HepG2 (cell line): Measurements from ENCODE around the gene PRSS21. TPM values are rescaled to one million over a fixed set of nuclear protein-coding genes. Genes with fewer than 3 reads are reported as not detected.
A peak's percentile ranks its signal among the peaks of the same experiment; 100 is the strongest.

Experiments used
- DNMT3B ChIP-seq: conservative IDR thresholded peaks from 2 replicates; pipeline ENCODE4 v1.6.1; 2016; ENCODE audit warnings: missing biosample characterization, control low read depth
- GTF3A ChIP-seq: sonication (generic); formaldehyde crosslinking; conservative IDR thresholded peaks from 2 replicates; pipeline ENCODE4 v1.4.0; 2020; ENCODE audit warnings: mild to moderate bottlenecking, missing genetic modification reagents
- KDM2A ChIP-seq: sonication (generic); formaldehyde crosslinking; IDR thresholded peaks from 2 replicates; pipeline ENCODE4 v1.4.0; 2020; ENCODE audit warnings: low read depth, missing genetic modification reagents, borderline replicate concordance
- KLF11 ChIP-seq: IDR thresholded peaks from 2 replicates; pipeline ENCODE4 v1.6.1; 2016; ENCODE audit warnings: missing compliant biosample characterization
- MTA1 ChIP-seq: sonication (generic); formaldehyde crosslinking; IDR thresholded peaks from 2 replicates; pipeline ENCODE4 v1.4.0; 2020; ENCODE audit warnings: missing genetic modification reagents, mild to moderate bottlenecking, borderline replicate concordance
- MTF1 ChIP-seq: sonication (generic); formaldehyde crosslinking; IDR thresholded peaks from 2 replicates; pipeline ENCODE4 v1.5.0; 2020; ENCODE audit warnings: missing genetic modification reagents
- NFIB ChIP-seq: sonication (generic); formaldehyde crosslinking; IDR thresholded peaks from 2 replicates; pipeline ENCODE4 v1.9.0; 2021; ENCODE audit warnings: missing genetic modification reagents, mild to moderate bottlenecking, borderline replicate concordance
- PBX3 ChIP-seq: sonication (generic); formaldehyde crosslinking; IDR thresholded peaks from 2 replicates; pipeline ENCODE4 v1.8.1; 2023; ENCODE audit warnings: missing genetic modification reagents, inconsistent platforms, borderline replicate concordance
- RARG ChIP-seq: sonication (generic); formaldehyde crosslinking; IDR thresholded peaks from 2 replicates; pipeline ENCODE4 v1.4.0; 2020; ENCODE audit warnings: low read depth, mild to moderate bottlenecking, missing genetic modification reagents
- RBFOX2 ChIP-seq: fragments of 200-400 bp; formaldehyde crosslinking; IDR thresholded peaks from 2 replicates; pipeline ENCODE4 v1.6.1; 2017; ENCODE audit warnings: low read depth, mild to moderate bottlenecking, low read length
- SP2 ChIP-seq: sonication (generic); formaldehyde crosslinking; IDR thresholded peaks from 2 replicates; pipeline ENCODE4 v1.5.1; 2020; ENCODE audit warnings: mild to moderate bottlenecking, missing genetic modification reagents
- ZBED4 ChIP-seq: sonication (generic); formaldehyde crosslinking; IDR thresholded peaks from 2 replicates; pipeline ENCODE4 v1.4.0; 2020; ENCODE audit warnings: missing genetic modification reagents, borderline replicate concordance
- ZNF749 ChIP-seq: sonication (generic); formaldehyde crosslinking; IDR thresholded peaks from 2 replicates; pipeline ENCODE4 v1.8.0; 2022; ENCODE audit warnings: mild to moderate bottlenecking, missing genetic modification reagents, moderate library complexity, borderline replicate concordance
- ZSCAN25 ChIP-seq: sonication (generic); formaldehyde crosslinking; IDR thresholded peaks from 2 replicates; pipeline ENCODE4 v1.8.0; 2022; ENCODE audit warnings: mild to moderate bottlenecking, missing genetic modification reagents
- polyA plus RNA-seq, 8 experiments: library from polyadenylated mRNA; depleted of rRNA in 3 of 8; stranded (reverse) in 7 of 8; unstranded in 1 of 8; fragments of >200 nt; fragmentation: Illumina TruSeq in 4 of 8; extraction: Trizol in 4 of 8; gene quantifications; 2 replicates each; pipeline versions ENCODE4 v1.2.1 to v1.2.3, GENCODE V29; 2011 to 2016; ENCODE audit warnings: low read depth in 4 of 8, missing spikeins in 1 of 8, mixed read lengths in 1 of 8; ENCODE audit not compliant: insufficient read depth in 1 of 8
- total RNA-seq, 5 experiments: library from RNA; depleted of rRNA; stranded (reverse); fragments of >200 nt; fragmentation: Illumina TruSeq; extraction: Trizol; gene quantifications; 2 replicates each; pipeline ENCODE4 v1.2.3, GENCODE V29; 2016; ENCODE audit warnings: low read depth in 1 of 5
- TF ChIP-seq, protein P1 (sequence below): sonication (generic); formaldehyde crosslinking; IDR thresholded peaks from 2 replicates; pipeline ENCODE4 v1.4.0; 2020; ENCODE audit warnings: mild to moderate bottlenecking, missing genetic modification reagents
- TF ChIP-seq, protein P2 (sequence below): sonication (generic); formaldehyde crosslinking; conservative IDR thresholded peaks from 2 replicates; pipeline ENCODE4 v1.5.0; 2020; ENCODE audit warnings: missing genetic modification reagents
- TF ChIP-seq, protein P3 (sequence below): sonication (generic); formaldehyde crosslinking; IDR thresholded peaks from 2 replicates; pipeline ENCODE4 v1.4.0; 2020; ENCODE audit warnings: missing genetic modification reagents
- TF ChIP-seq, protein P4 (sequence below): IDR thresholded peaks from 2 replicates; pipeline ENCODE4 v1.6.1; 2012; ENCODE audit warnings: inconsistent platforms

Gene PRSS21
- total and polyA plus RNA-seq, 2 of the 13 experiments (the other 11 are each of a cell fraction or from before 2014, with no cell fraction given) = not detected

DNA sequence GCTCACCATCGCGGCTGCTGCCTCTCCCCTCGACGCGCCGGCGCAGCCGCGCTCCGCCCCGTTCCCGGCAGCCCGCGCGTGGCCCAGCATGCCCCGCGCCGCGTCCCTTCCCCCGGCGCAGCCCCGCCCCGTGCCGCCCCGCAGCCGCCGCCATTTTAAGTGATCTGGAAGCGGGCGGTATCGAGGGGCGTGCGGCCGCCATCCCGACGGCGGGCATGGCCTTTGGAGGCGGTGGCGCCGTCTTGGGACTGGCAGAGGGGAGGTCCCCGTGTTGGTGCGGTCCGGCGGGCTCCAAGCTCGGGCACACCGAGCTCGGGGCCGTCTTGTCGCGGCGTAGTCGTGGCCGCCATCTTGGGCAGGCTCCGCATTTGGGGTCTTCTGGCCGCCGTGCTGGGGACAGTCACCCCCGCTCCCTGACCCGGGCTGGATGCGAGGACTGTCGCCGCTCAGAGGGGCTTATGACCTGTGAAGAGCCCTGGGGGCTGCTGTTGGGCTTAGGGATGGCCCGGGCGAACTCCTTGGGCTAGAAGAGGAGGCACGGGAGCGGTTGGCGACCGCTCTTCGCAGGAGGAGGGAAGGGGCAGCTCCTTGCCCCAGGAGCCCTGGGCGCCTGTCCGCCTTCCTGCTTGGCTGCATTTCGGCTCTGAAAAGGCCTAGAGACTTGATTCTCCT is 39.7 kb upstream of the PRSS21 start, which contains the start of gene ELOB (continued):
- TF ChIP-seq GTF3A (no peak), ZSCAN25 (CRISPR knock-in tag) (no peak; the same call in 1 of the 2 replicates), NFIB (CRISPR knock-in tag) (no peak), KDM2A (CRISPR knock-in tag) (peak; percentile 77), KLF11 (CRISPR knock-in tag) (no peak), ZBED4 (CRISPR knock-in tag) (peak; percentile 44; the same call in 1 of the 2 replicates), DNMT3B (no peak; the same call in 1 of the 2 replicates), ZNF749 (CRISPR knock-in tag) (no peak), MTA1 (CRISPR knock-in tag) (peak; percentile 75), MTF1 (no peak), RBFOX2 (peak; percentile 97), PBX3 (no peak), SP2 (CRISPR knock-in tag) (no peak), RARG (CRISPR knock-in tag) (no peak)
- TF ChIP-seq, protein P1, sequence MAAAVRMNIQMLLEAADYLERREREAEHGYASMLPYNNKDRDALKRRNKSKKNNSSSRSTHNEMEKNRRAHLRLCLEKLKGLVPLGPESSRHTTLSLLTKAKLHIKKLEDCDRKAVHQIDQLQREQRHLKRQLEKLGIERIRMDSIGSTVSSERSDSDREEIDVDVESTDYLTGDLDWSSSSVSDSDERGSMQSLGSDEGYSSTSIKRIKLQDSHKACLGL = peak; percentile 25; the same call in 1 of the 2 replicates
- TF ChIP-seq, protein P2, sequence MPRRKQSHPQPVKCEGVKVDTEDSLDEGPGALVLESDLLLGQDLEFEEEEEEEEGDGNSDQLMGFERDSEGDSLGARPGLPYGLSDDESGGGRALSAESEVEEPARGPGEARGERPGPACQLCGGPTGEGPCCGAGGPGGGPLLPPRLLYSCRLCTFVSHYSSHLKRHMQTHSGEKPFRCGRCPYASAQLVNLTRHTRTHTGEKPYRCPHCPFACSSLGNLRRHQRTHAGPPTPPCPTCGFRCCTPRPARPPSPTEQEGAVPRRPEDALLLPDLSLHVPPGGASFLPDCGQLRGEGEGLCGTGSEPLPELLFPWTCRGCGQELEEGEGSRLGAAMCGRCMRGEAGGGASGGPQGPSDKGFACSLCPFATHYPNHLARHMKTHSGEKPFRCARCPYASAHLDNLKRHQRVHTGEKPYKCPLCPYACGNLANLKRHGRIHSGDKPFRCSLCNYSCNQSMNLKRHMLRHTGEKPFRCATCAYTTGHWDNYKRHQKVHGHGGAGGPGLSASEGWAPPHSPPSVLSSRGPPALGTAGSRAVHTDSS (CRISPR knock-in tag) = no peak
- TF ChIP-seq, protein P3, sequence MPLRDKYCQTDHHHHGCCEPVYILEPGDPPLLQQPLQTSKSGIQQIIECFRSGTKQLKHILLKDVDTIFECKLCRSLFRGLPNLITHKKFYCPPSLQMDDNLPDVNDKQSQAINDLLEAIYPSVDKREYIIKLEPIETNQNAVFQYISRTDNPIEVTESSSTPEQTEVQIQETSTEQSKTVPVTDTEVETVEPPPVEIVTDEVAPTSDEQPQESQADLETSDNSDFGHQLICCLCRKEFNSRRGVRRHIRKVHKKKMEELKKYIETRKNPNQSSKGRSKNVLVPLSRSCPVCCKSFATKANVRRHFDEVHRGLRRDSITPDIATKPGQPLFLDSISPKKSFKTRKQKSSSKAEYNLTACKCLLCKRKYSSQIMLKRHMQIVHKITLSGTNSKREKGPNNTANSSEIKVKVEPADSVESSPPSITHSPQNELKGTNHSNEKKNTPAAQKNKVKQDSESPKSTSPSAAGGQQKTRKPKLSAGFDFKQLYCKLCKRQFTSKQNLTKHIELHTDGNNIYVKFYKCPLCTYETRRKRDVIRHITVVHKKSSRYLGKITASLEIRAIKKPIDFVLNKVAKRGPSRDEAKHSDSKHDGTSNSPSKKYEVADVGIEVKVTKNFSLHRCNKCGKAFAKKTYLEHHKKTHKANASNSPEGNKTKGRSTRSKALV (CRISPR knock-in tag) = no peak
- TF ChIP-seq, protein P4, sequence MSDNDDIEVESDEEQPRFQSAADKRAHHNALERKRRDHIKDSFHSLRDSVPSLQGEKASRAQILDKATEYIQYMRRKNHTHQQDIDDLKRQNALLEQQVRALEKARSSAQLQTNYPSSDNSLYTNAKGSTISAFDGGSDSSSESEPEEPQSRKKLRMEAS = peak; percentile 83
